ENCODE results near the gene DENND2C.
A peak's percentile ranks its signal among the peaks of the same experiment; 100 is the strongest.

Gene DENND2C

DNA sequence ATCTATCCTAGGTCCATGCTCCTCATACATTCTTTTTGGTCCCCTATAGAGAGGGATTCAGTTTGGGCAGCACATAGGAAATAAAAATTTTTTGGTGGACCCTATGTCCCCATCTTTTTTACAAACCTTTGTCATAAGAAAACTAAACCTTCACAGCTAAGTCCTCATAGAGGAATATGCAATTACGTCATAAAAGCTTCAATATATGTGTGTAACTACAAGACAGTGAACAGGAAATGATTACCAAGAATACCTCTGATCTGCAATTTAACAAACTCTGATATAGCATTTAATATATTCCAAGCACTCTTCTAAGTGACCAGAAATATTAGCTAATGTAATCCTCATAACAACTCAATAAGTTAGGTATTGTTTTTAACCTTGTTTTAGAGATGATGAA is 6.3 kb upstream of the DENND2C start:
- DNase-seq (no peak), ATAC-seq (no peak)

- ATAC-seq (no peak), DNase-seq (no peak)
These were observed 2.1 kb upstream of the DENND2C start for GRCh38 chr1:114671939-114672275.

- DNase-seq (no peak), ATAC-seq (no peak)
These were observed 1.4 kb upstream of the DENND2C start for GRCh38 chr1:114671011-114671938.

DNA sequence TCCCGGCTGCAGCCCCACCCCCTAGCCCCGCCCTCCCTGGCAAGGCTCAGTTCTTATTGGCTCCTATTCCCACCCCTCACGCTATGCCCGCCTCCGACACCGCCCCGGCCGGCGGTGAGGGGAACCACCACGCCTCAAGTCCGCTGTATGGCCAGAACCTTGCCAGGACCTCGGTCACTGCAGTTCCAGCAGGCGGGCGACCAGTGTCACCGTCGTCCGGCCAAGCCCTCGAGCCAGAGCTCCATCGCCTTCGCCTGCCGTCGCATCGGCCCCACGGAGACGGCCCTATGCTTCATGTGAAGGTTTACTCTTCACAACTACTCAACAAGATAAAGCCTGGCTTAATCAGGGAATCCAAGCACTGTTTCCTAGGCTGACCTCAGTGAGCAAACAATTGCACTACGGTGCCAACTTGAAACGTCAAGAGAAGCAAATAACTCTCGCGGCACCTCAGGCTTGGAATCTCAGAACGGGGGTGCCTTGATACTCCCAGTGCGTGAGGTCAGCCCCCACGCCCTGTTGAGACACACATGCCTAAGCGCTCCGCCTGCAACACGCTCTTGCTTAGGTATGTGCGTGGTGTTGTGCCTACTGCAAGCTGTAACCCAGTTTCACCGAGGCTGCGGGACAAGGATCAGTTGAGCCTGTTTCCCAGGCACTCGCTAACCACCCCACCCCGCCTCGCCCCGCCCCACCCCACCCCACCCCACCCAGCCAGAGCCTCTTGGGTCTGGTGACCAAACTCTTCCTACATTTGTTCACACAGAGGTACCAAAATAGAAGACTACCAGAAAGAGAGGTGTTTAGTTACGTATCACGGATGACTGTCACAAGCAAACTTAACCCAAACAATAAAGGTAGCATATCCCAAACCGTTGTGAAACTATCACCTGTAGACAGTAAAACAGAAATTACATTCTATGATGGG is 498 bp upstream of the DENND2C start:
- ATAC-seq = peak; percentile 98
- peak; percentile 89 for DNase-seq

- DNase-seq = peak; percentile 5
- no peak for ATAC-seq
These were observed 876 bp downstream of the DENND2C start for GRCh38 chr1:114668784-114669561.

DNA sequence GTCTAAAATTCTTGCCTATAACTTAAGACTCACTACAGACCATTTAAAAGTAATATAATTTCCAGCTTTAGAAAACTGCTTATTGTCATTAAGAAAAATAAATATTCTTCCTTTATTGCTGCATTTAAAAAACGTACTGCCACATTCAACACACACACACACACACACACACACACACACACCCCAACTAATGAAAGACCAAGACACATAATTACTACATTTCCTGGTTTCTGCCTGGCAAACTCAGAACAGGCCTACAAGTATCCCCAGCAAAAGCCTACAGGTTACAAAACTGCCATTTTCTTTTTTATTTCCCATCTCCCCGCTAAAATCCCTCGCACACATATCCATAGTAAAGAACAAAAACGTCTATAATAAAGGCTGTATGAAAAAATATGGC is 1.5 kb downstream of the DENND2C start:
- ATAC-seq (no peak), DNase-seq (no peak)

DNA sequence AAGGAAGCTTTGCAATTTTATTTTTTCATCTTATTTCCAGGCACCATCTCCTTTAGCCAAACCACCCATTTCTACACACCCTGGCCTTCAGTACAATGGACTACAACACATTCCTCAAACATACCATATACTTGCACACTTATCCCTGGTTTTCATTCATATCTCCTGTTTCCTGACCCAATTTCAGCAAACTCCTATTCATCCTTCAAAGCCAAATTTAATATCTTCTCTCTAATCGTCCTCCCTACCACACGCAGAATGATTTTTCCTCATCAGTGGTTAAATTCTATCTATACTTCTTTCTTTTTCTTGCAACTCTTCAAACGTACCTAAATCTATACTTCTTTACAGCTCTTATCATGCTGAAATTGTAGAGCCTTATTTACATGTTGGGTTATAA is 2.9 kb downstream of the DENND2C start:
- ATAC-seq = no peak
- no peak for DNase-seq

- DNase-seq = no peak
- no peak for ATAC-seq
These were observed 9.6 kb downstream of the DENND2C start for GRCh38 chr1:114660238-114660637.

DNA sequence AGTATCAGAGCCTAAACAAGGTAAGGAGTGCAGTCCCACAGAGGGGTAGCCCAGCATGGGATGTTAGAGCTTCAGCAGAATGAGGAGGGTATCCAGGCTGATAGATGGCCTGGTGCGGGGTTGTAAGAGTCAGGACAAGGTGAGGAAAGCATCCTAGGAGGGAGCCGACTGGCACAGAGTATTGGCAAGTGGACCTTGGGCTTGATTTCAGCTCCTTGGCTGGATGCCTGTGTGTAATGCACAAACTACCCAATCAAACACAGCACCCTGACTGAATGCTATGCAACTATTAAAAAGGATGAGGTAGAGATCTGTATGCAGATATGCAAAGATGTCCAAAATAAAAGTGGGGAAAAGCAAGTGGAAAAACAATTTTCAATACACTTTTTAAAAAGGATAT is 18.0 kb downstream of the DENND2C start:
- DNase-seq (no peak), ATAC-seq (no peak)

DNA sequence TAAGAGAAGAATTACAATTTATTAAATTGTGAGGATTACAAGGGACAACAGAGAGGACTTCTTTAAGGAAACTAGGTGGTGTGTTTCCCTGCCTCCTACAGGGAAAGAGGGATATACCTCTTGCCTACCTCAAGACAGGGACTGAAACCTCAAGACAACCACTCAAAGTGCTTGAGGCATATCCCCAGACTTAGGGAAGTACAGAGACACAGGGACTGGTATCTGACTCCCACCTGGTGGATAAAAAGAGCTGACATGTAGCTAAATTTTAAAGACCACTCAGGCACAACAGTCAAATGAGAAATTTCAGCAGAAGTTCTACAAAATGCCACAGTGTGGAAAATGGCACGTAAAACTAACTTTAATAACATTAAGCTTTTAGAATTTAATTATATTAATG is 21.3 kb downstream of the DENND2C start:
- DNase-seq (no peak), ATAC-seq (no peak)

- DNase-seq = no peak
- ATAC-seq = no peak
These were observed 28.5 kb downstream of the DENND2C start for GRCh38 chr1:114641377-114641776.

GRCh38 chr1:114638910-114639309 is 30.9 kb downstream of the DENND2C start:
- DNase-seq (no peak), ATAC-seq (no peak)

GRCh38 chr1:114632427-114632826 is 37.4 kb downstream of the DENND2C start:
- DNase-seq (no peak), ATAC-seq (no peak)

- no peak for DNase-seq
- no peak for ATAC-seq
These were observed 42.7 kb downstream of the DENND2C start for GRCh38 chr1:114627107-114627506.

DNA sequence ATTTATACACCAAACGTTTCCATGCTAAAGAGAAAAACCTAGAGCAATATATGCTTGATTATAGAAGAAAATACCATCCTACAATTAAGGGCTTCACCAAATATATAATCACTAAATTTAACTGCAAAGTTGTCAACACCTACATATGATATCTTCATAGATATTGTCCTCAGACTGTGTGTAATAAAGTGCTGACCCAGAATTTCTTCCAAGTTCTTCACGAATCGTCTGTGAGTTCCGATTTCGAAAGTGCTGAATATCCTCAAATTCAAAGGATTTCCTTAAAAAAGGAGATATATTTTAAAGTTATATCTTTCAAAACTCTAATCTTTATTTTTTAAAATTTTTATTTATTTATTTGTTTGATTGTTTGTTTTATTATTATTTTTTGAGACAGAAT is 46.5 kb downstream of the DENND2C start:
- ATAC-seq (no peak), DNase-seq (no peak)

DNA sequence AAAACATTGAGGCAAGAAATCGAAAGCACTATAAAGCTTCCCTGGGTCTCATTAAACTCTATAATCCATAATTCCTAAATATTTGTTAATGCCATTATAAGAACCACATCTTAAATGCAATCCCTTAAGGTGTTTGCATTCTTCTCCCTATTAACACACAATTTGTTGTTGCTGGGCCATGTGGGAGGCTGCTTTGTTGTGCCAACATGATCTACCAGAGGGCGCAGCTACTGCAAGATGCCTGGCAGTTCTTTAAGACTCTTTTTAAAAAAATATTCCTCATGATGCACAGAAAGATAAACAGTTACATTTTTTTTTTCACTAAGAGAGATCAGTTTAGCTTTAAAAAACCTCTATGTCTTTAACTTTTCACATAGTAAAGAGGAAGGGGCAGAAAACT is 49.4 kb downstream of the DENND2C start:
- no peak for DNase-seq
- ATAC-seq = no peak

DNA sequence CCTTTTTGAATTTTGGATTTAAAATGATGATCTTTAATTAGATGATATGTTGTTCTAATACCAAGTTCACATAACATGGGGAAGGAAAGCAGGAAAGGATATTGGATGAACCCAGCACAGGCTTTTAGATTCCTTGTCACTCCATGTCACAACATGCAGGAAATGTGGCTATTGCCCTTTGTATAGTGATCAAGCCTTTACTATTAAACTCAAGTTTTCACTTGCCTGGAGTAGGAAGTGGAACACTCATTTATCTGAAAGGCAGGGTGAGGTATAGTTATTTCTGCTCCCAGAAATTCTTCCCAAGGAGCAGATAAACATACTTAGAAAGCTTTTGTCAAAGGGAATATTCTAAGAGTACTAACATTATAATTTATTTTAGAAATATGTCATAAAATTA is 51.2 kb downstream of the DENND2C start:
- no peak for ATAC-seq
- no peak for DNase-seq

DNA sequence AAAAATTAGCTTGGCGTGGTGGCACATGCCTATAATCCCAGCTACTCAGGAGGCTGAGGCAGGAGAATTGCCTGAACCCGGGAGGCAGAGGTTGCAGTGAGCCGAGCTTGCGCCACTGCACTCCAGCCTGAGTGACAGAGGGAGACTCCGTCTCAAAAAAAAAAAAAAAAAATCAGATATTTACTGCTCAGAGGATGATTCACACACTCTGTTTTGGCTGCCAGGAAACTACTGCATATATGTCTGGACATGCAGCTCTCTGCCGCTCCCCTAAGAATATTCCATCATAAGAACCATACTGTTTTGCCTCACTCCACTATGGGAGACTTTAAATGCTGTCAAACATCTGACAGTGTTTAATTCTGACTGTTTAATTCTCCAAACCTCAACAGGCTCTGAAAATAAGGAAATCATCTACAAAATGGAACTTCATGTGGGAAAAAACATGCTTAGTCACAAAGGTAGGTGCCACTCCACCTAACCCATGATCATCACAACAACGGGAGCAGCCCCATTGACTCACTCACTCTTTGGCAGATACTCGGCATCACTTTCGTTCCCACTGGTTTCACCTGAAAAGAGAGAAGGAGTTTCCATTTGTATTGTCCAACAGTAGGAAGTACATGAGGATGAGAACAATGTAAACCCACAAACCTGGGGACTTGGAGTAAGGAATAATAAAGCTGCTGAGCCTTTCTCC is 59.2 kb downstream of the DENND2C start:
- DNase-seq (no peak), ATAC-seq (no peak)

GRCh38 chr1:114609826-114610225 is 60.0 kb downstream of the DENND2C start:
- no peak for DNase-seq
- no peak for ATAC-seq

DNA sequence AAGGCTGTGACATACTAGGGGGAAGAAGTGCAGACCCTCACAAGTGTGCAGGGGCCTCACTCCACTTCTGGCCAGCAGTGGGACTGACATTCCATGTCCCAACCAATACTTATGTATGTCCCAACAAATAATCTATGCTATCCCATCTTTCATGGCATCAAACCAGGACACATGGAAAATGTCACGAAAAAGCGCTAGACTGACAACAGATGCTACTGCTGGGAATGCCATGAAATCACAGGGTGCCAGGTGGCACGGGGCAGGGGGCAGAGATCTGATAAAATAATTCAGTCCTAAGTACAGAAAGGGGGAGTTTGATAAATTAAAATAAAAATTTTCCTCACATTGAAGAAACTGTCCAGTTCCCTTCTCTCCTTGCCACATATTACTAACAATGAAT is 60.8 kb downstream of the DENND2C start:
- DNase-seq (no peak), ATAC-seq (no peak)

DNA sequence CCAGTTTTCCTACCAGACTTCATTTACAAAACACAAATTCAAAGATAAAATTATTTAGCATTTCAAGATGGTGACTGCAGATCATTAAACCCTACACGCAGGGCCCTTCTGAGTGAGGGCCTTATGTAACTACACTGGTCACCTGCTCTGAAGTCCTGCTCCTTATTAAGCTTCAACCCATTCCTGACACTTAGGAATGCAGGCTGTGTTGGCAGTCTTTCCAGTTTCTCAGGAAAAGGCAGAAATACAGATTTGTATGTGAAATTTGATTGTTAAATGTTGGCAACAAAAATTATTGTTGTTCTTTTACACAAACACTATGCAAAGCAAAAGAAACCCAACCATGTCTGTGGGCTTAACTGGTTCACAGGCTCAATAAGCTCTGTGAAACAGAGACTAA is 62.6 kb downstream of the DENND2C start:
- no peak for ATAC-seq

DNA sequence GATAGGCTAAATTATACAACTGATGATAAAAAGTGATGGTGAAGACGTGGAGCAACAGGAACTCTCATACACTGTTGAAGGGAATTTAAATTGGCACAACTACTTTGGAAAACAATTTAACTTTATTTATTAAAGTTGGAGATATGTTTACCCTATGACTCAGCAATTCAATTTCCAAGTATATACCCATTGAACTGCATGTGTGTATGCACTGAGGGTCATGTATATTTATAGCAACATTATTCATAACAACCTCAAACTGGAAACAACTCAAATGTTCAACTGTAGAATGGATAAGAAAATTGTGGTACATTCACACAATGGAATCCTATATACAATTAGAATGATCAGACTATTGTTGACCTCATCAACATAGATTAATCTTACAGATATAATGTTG is 71.9 kb downstream of the DENND2C start:
- DNase-seq (no peak), ATAC-seq (no peak)

More for the DNA sequence above, 62.6 kb downstream of the DENND2C start:
- no peak for DNase-seq
